TTC549 (cell line): ENCODE measurements around the gene SMYD2.

Experiments used
- FAIRE-seq: peaks from 2 replicates; lab custom pipeline; 2012; peaks lifted over from hg19 to GRCh38; lab: Jason Lieb, UNC

The SMYD2 gene

GRCh38 chr1:214362188-214362882 lies 81.4 kb downstream of the SMYD2 start:
- no peak for FAIRE-seq

GRCh38 chr1:214363386-214363785 lies 82.4 kb downstream of the SMYD2 start:
- no peak for FAIRE-seq

DNA sequence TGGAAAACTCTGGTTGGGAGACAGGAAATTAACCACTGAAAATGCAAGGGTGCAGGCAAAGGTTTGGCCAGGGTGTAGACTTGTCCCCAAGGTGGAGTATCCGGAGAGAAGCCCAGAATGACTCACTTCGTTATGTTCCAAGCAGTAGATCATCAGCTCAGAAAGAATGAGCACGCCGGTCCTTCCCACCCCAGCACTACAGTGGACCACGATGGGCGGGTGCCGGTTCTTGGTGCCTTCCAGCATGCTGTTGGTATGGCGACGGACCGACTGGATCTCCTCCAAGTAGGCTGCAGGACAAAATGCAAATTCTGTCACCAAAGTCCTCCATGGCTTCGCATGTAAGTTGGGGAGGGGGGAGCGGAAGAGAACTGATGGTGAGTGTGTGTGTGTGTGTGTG lies 83.4 kb downstream of the SMYD2 start:
- no peak for FAIRE-seq

- no peak for FAIRE-seq
These were observed 83.9 kb downstream of the SMYD2 start for GRCh38 chr1:214364786-214365295.

DNA sequence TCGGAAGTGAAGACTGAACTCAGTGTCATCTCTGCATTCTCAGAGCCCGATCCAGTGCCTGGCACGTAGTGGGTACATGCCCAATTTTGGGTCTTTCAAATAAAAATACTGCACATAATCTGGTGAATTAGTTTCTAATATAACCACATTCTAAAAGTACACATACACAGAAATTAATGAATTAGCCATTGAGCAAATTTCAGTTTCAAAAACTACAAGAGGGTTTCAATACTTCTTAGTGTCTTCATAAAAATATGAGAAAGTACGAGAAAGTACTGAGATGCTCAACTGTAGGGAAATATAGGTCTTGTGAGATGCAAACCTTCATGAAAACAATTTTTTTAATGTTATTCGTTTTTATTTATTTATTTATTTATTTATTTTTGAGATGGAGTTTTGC lies 86.9 kb downstream of the SMYD2 start:
- FAIRE-seq, result no peak

GRCh38 chr1:214369364-214369763 lies 88.4 kb downstream of the SMYD2 start:
- FAIRE-seq, result no peak

DNA sequence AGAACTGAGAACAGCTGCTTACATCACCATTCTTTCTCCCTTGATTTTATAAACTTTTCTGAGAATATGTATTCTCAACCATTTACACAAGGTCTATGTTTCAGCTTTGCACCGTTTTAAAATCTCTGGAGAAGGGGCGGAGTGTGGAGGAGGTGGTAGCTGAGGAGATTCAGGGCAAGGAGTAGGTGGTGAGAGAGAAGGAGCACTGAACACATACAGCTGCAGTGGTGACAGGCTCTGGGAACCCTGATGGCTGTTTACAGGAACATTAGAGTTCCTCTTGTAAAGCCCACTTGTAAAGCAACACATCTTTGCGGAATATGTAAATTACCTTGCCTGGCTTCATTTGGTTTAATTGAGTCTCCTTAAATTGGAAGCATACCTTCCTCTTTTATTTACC lies 89.7 kb downstream of the SMYD2 start:
- FAIRE-seq, result no peak

GRCh38 chr1:214372092-214372491 lies 91.1 kb downstream of the SMYD2 start:
- FAIRE-seq, result no peak

- FAIRE-seq, result no peak
These were observed 96.5 kb downstream of the SMYD2 start for GRCh38 chr1:214377485-214377884.

- FAIRE-seq, result no peak
These were observed 96.9 kb downstream of the SMYD2 start for GRCh38 chr1:214377886-214378285.

DNA sequence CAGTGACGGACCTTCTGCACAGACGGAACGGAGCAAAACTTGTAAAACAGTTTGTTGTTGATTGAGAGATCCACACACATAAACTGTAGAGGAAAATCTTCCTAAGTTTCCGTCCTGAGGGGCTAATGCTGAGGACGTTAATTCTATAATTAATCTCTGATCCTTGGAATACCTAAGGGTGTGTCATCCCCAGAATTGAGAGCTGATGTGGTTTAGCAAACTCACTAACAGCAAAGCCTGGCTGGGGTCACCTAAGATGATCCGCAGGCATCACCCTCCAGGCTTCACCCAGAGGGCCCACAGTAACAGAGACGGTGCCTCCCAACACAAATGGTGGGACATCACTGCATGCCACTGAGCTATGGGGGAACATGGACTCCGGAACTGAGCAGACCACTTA lies 97.5 kb downstream of the SMYD2 start:
- no peak for FAIRE-seq

GRCh38 chr1:214379236-214379970 lies 98.4 kb downstream of the SMYD2 start:
- FAIRE-seq, result no peak

DNA sequence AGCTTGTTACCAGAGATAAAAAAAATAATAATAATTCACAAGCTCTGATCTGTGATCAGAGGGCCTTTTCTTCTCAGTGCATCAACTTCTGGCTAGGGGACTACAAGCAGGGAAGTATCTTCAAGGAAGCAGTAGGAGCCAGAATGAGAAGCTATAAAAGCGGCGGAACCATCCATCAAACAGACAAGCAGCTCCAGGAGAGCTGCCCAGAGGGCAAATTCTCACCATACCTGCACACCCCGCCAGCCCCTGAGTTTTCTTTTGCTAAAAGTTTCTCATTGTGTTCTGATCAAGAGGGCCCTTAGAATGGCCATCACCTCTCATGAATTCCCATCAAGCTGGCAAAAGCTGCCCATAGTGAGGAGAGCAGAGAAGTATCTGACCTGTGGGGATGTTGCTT lies 99.4 kb downstream of the SMYD2 start:
- FAIRE-seq, result no peak

DNA sequence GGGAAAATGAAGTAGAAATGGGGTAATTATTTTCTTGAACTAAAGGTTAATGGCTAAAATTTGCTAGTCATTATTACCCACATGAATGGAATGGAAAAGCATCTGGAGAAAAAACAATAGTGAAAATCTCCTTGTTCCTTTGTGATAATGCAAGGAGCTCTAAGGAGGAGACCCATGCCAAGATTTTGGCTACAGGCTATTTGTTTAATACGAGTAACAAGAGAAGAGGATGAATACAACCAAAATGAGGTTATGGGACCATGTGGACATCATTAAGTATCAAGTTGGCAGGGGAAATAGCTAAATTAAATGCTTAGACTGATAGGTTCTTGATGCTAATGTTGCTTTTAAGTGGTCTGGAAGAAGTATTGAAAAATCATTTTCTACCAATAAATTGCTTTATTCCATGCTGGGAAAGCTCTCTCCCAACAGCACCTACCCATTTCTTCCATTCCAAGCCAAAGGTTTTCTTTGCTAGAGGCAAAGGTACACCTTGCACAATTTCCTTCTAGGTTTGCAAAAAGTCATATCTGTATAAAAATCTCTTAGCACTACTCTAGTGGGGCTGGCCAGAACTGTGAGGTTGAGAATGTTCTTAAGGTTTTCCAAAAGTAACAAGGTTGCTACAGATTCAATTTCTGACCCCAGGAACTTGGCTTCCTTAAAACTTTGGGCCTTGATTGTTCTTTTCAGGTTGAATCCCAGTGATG lies 100.2 kb downstream of the SMYD2 start:
- FAIRE-seq, result no peak

GRCh38 chr1:214383381-214384372 lies 102.7 kb downstream of the SMYD2 start:
- FAIRE-seq, result no peak

DNA sequence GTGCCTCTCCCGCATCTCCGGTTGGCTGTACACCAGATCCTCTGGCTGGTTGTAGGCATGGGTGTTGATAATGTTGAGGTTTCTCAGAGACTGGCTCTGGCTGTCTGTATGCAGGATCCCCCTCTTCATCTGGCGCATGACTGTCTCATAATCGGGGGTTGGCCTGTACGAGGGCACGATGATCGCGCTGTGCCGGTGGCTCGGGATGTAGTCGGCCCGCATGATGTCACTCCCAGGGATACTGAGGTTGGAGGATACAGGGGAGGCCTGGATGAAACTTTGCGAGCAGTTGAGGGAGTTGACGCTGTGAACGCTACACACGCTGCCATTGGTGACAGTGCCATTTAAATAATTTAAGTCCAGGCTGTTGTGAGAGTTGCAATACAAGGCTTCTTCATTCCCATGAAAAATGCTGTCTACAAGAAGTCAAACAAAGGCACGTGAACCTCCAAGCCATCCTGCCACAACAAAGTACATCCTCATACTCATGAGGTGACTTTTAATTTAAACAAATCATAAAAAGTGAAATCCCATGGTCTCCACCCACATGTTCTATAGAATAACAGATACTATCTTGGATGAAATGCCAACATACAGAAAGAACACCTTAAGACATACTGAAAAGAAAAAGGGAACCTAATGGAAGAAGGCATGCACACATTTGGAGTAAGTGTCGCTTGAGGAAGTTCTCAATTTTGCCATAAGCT lies 103.6 kb downstream of the SMYD2 start:
- no peak for FAIRE-seq

DNA sequence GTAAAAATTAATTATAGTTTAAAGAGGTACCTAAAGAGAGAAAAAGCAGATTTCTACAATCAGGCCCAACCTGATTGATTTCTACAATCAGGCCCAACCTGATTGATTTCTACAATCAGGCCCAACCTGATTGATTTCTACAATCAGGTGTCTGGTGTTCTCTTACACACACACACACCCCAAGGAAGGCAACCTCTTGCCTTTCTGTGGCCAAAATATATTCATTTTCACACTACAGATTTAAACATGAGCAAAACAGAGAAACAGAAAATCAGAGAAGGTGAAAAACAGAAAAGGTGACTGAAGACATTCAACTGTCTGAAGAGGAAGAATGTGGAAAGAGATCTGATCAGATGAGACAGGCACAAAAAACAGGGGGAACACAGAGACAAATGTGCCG lies 104.5 kb downstream of the SMYD2 start:
- FAIRE-seq, result no peak

DNA sequence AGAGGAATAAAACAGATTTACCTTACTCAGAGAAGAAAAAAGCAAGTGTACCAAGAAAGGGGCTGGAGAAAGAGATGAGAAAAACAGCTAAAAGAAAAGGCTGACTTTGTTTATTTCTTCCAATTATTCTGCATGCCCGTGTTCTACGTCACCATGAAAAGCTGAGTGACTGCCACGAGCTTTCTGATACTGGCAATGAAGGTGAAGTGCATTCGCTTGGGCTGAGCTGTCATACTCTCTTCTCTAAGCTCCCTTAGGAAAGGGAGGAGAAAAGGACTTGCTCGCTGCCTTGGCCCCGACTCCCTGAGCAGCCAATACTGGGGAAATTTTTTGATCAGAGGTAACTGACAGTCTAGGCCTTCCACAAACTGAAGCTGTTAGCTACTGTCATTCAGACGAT lies 105.4 kb downstream of the SMYD2 start:
- no peak for FAIRE-seq
